HepG2 (cell line): ENCODE measurements around the gene ZNF526. TPM values are rescaled to one million over a fixed set of nuclear protein-coding genes. Genes with fewer than 3 reads are reported as not detected.

Experiments used
- AGO2 ChIP-seq: fragments of 200-400 bp; formaldehyde crosslinking; optimal IDR thresholded peaks from 2 replicates; pipeline ENCODE3; 2017; ENCODE audit warnings: mild to moderate bottlenecking, low read depth, low read length, moderate library complexity
- AKAP8 ChIP-seq: sonication (generic); formaldehyde crosslinking; IDR thresholded peaks from 2 replicates; pipeline ENCODE4 v1.5.1; 2020; ENCODE audit warnings: mild to moderate bottlenecking, missing genetic modification reagents
- CAMTA2 ChIP-seq: sonication (generic); formaldehyde crosslinking; IDR thresholded peaks from 2 replicates; pipeline ENCODE4 v1.4.0; 2020; ENCODE audit warnings: mild to moderate bottlenecking, missing genetic modification reagents, borderline replicate concordance
- FUBP1 ChIP-seq: sonication (generic); formaldehyde crosslinking; IDR thresholded peaks from 2 replicates; pipeline ENCODE4 v1.5.1; 2020; ENCODE audit warnings: missing genetic modification reagents, mild to moderate bottlenecking, borderline replicate concordance
- KDM5B ChIP-seq: sonication (generic); formaldehyde crosslinking; IDR thresholded peaks from 2 replicates; pipeline ENCODE4 v1.4.0; 2020; ENCODE audit warnings: missing genetic modification reagents, mild to moderate bottlenecking, borderline replicate concordance
- KLF15 ChIP-seq: sonication (generic); formaldehyde crosslinking; IDR thresholded peaks from 2 replicates; pipeline ENCODE4 v1.8.1; 2023; ENCODE audit warnings: borderline replicate concordance, mild to moderate bottlenecking, inconsistent platforms, missing genetic modification reagents, mixed read lengths
- MBD4 ChIP-seq: IDR thresholded peaks from 2 replicates; pipeline ENCODE4 v1.6.1; 2012; ENCODE audit warnings: low read length, inconsistent platforms, borderline replicate concordance
- RBFOX2 ChIP-seq: fragments of 200-400 bp; formaldehyde crosslinking; IDR thresholded peaks from 2 replicates; pipeline ENCODE4 v1.6.1; 2017; ENCODE audit warnings: low read depth, mild to moderate bottlenecking, low read length
- SMC3 ChIP-seq: IDR thresholded peaks from 2 replicates; pipeline ENCODE4 v1.6.1; 2011; ENCODE audit warnings: low read length, improper control_type of control experiment
- ZBTB3 ChIP-seq: sonication (generic); formaldehyde crosslinking; IDR thresholded peaks from 2 replicates; pipeline ENCODE4 v1.4.0; 2020; ENCODE audit warnings: low read depth, mild to moderate bottlenecking, moderate library complexity, missing genetic modification reagents, borderline replicate concordance
- ZBTB38 ChIP-seq: sonication (generic); formaldehyde crosslinking; IDR thresholded peaks from 2 replicates; pipeline ENCODE4 v1.5.1; 2020; ENCODE audit warnings: mild to moderate bottlenecking, missing genetic modification reagents
- ZC3H4 ChIP-seq: sonication (generic); formaldehyde crosslinking; IDR thresholded peaks from 2 replicates; pipeline ENCODE4 v1.4.0; 2020; ENCODE audit warnings: missing genetic modification reagents, borderline replicate concordance
- ZFP90 ChIP-seq: sonication (generic); formaldehyde crosslinking; IDR thresholded peaks from 2 replicates; pipeline ENCODE4 v1.8.0; 2022; ENCODE audit warnings: missing genetic modification reagents, mild to moderate bottlenecking, inconsistent platforms, borderline replicate concordance
- ZNF230 ChIP-seq: sonication (generic); formaldehyde crosslinking; IDR thresholded peaks from 2 replicates; pipeline ENCODE4 v1.4.0; 2020; ENCODE audit warnings: mild to moderate bottlenecking, missing genetic modification reagents
- ZNF383 ChIP-seq: sonication (generic); formaldehyde crosslinking; IDR thresholded peaks from 2 replicates; pipeline ENCODE4 v1.4.0; 2020; ENCODE audit warnings: missing genetic modification reagents, mild to moderate bottlenecking, borderline replicate concordance
- ZNF562 ChIP-seq: sonication (generic); formaldehyde crosslinking; IDR thresholded peaks from 2 replicates; pipeline ENCODE4 v1.8.0; 2022; ENCODE audit warnings: missing genetic modification reagents, borderline replicate concordance
- ZNF576 ChIP-seq: sonication (generic); formaldehyde crosslinking; IDR thresholded peaks from 2 replicates; pipeline ENCODE4 v1.4.0; 2020; ENCODE audit warnings: mild to moderate bottlenecking, missing genetic modification reagents
- ZNF878 ChIP-seq: sonication (generic); formaldehyde crosslinking; IDR thresholded peaks from 2 replicates; pipeline ENCODE4 v1.8.1; 2023; ENCODE audit warnings: mild to moderate bottlenecking, missing genetic modification reagents, moderate library complexity
- polyA plus RNA-seq, 8 experiments: library from polyadenylated mRNA; depleted of rRNA in 3 of 8; stranded (reverse) in 7 of 8; unstranded in 1 of 8; fragments of >200 nt; fragmentation: Illumina TruSeq in 4 of 8; extraction: Trizol in 4 of 8; gene quantifications; 2 replicates each; pipeline versions ENCODE4 v1.2.1 to v1.2.3, GENCODE V29; 2011 to 2016; ENCODE audit warnings: low read depth in 4 of 8, missing spikeins in 1 of 8, mixed read lengths in 1 of 8; ENCODE audit not compliant: insufficient read depth in 1 of 8
- total RNA-seq, 5 experiments: library from RNA; depleted of rRNA; stranded (reverse); fragments of >200 nt; fragmentation: Illumina TruSeq; extraction: Trizol; gene quantifications; 2 replicates each; pipeline ENCODE4 v1.2.3, GENCODE V29; 2016; ENCODE audit warnings: low read depth in 1 of 5
- TF ChIP-seq, protein P1 (sequence below): sonication (generic); formaldehyde crosslinking; IDR thresholded peaks from 2 replicates; pipeline ENCODE4 v1.5.1; 2020; ENCODE audit warnings: missing genetic modification reagents, mild to moderate bottlenecking, borderline replicate concordance
- TF ChIP-seq, protein P2 (sequence below), 2 experiments: sonication (generic) in 1 of 2; formaldehyde crosslinking in 1 of 2; IDR thresholded peaks; 2 replicates each; pipeline versions ENCODE4 v1.4.0 to v1.6.1; 2016 to 2020; ENCODE audit warnings: borderline replicate concordance in 1 of 2, low read depth in 1 of 2, mild to moderate bottlenecking in 1 of 2, missing genetic modification reagents in 1 of 2

The ZNF526 gene
- total and polyA plus RNA-seq, 2 of the 13 experiments (the other 11 are each of a cell fraction or from before 2014, with no cell fraction given), result 3.3 to 8.4 TPM

DNA sequence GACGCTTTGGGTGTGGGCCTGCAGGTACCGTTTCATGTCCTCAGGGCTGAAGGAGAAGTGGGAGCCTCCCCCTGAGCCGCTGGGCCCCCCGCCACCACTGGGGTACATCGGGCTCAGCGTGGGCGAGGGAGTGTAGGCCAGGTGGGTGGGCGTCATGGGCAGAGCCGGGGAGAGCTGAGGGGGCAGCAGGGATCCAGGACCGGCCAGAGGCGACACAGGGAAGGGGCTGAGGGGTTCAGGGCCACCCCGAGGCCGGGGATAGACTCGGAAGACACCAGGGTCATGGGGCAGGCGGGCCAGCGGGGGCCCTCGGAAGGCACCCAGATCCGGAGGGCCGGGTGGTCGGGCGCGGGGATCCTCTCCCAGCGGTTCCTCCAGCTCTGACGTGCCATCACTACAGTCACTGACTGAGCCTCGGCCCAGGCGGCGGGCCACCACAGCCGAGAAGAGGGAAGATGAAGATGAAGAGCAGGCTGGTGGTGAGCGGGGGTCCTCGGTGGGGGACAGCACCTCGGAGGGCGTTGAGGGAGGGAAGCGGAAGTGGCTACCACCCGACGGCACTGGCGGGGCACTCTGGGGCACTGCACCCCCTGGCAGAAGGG is 29.1 kb downstream of the ZNF526 start (continued):
- TF ChIP-seq ZNF878 (CRISPR knock-in tag) (no peak), KLF15 (no peak), ZFP90 (CRISPR knock-in tag) (no peak), MBD4 (no peak), ZNF383 (CRISPR knock-in tag) (no peak), FUBP1 (CRISPR knock-in tag) (no peak), RBFOX2 (peak; percentile 75), CAMTA2 (no peak), KDM5B (CRISPR knock-in tag) (no peak), ZBTB3 (CRISPR knock-in tag) (no peak), SMC3 (no peak), ZC3H4 (CRISPR knock-in tag) (no peak), ZNF576 (CRISPR knock-in tag) (no peak), AKAP8 (CRISPR knock-in tag) (peak; percentile 71), ZBTB38 (CRISPR knock-in tag) (no peak), AGO2 (peak; percentile 98), ZNF562 (CRISPR knock-in tag) (no peak), ZNF230 (no peak)
- TF ChIP-seq, protein P1, sequence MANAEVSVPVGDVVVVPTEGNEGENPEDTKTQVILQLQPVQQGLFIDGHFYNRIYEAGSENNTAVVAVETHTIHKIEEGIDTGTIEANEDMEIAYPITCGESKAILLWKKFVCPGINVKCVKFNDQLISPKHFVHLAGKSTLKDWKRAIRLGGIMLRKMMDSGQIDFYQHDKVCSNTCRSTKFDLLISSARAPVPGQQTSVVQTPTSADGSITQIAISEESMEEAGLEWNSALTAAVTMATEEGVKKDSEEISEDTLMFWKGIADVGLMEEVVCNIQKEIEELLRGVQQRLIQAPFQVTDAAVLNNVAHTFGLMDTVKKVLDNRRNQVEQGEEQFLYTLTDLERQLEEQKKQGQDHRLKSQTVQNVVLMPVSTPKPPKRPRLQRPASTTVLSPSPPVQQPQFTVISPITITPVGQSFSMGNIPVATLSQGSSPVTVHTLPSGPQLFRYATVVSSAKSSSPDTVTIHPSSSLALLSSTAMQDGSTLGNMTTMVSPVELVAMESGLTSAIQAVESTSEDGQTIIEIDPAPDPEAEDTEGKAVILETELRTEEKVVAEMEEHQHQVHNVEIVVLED (CRISPR knock-in tag), result no peak
- TF ChIP-seq, protein P2, sequence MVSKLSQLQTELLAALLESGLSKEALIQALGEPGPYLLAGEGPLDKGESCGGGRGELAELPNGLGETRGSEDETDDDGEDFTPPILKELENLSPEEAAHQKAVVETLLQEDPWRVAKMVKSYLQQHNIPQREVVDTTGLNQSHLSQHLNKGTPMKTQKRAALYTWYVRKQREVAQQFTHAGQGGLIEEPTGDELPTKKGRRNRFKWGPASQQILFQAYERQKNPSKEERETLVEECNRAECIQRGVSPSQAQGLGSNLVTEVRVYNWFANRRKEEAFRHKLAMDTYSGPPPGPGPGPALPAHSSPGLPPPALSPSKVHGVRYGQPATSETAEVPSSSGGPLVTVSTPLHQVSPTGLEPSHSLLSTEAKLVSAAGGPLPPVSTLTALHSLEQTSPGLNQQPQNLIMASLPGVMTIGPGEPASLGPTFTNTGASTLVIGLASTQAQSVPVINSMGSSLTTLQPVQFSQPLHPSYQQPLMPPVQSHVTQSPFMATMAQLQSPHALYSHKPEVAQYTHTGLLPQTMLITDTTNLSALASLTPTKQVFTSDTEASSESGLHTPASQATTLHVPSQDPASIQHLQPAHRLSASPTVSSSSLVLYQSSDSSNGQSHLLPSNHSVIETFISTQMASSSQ (IDR thresholded peaks at IDR 0.05; ENCODE audit: low read depth), result no peak
- TF ChIP-seq, protein P2 (CRISPR knock-in tag; IDR thresholded peaks at IDR 0.05; ENCODE audit: borderline replicate concordance), result no peak
